A204.1 (cell line): ENCODE measurements around the gene CNN1.
"Not testable (repeated sequence)": the region's sequence is repeated elsewhere in the genome, so short reads cannot be mapped to it uniquely, and the experiment has no call there.

Source experiments
- FAIRE-seq: peaks from 2 replicates; lab custom pipeline; 2012; peaks lifted over from hg19 to GRCh38; lab: Jason Lieb, UNC

CNN1 gene

DNA sequence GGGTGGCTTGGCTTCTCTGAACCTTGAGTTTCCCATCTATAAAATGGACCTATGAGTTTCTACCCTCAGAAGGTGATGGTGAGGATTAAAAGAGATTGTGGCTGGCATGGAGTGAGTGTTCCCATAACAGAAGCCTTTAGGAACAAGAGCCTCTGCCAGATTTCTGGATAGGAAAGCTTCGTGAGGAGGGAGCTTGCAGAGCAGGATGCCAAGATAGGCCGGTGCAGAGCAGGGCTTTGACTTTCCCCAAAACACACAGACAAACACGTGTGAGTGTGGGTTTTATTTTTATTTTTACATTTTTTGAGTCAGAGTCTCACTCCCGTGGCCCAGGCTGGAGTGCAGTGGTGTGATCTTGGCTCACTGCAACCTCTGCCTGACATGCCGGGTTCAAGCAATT, 3.7 kb upstream of the CNN1 start:
- no peak for FAIRE-seq

GRCh38 chr19:11535792-11536595, 2.7 kb upstream of the CNN1 start:
- no peak for FAIRE-seq

DNA sequence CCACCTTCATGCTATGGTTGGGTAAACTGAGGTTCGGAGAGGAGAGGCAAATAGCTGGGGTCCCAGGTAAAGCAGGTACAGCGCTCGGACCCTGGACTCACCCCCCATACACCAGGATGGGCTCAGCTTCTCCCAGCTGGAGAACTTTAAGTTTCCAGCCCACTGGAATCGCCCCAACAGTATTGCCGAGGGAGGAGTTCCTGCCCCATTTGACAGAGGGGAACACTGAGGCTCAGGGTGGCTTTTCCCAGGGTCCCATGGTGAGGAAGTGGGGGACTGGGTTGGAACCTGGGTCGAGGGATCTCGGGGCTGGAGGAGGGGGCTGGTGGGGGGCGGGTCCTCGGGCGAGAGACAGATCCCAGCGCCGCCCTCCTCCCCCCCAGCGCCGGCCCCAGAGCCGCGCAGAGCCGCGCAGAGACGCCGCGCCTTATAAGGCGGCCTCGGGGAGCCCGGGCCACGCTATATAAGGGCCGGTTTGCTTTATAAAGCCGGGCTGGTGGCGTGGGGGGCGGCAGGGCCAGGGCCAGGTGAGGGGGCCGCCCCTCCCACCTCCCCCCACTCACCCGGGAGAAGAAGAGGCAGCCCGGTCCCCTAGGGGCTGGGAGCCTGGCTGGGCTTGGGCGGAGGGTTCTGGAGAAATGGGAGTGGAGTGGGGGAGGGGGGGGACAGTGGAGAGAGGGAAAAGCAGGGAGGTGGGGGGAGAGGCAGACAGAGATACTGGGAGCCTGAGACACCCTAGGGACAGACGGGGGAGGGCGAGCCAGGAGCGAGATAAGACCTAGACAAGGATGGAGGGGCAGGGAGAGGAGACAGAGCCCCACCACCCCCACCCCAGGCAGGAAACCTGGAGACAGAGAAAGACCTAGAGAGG, 1.1 kb downstream of the CNN1 start:
- FAIRE-seq = no peak

DNA sequence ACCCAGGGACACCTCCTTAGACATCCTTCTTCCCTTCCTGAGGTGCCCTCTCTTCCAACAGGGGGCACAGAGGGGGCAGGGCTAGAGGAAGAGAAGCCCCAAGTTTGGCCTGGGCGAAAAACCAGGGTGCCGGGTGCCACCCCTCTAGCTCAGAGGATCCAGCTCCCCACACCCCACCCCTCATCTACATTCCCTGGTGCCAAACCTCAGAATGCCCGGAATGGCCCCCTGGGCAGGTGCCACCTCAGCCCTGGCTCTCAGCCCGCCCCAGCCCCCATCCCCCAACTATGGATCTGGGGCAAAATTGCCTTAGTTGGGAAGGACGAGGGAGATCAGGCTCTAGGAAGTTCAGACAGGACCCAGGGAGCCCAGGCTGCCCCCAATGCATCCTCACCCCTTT, 2.0 kb downstream of the CNN1 start:
- no peak for FAIRE-seq

DNA sequence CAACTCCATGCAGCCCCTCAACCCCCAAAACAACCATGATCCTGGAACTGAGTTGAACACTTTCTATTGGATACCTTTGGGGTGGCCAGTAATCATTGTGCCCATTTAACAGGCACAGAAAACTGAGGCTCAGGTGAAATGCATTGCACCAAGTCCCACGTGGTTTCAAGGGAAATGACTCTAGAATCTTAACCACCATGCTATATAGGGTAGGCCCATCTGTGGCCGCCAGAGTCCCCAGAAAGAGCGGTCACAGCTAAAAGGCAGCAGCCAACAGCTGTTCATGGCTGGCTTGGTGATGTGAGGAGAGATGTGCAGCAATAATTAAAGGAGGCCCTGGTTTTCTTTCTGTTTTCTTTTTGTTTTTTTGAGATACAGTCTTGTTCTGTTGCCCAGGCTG, 2.6 kb downstream of the CNN1 start:
- FAIRE-seq = no peak

DNA sequence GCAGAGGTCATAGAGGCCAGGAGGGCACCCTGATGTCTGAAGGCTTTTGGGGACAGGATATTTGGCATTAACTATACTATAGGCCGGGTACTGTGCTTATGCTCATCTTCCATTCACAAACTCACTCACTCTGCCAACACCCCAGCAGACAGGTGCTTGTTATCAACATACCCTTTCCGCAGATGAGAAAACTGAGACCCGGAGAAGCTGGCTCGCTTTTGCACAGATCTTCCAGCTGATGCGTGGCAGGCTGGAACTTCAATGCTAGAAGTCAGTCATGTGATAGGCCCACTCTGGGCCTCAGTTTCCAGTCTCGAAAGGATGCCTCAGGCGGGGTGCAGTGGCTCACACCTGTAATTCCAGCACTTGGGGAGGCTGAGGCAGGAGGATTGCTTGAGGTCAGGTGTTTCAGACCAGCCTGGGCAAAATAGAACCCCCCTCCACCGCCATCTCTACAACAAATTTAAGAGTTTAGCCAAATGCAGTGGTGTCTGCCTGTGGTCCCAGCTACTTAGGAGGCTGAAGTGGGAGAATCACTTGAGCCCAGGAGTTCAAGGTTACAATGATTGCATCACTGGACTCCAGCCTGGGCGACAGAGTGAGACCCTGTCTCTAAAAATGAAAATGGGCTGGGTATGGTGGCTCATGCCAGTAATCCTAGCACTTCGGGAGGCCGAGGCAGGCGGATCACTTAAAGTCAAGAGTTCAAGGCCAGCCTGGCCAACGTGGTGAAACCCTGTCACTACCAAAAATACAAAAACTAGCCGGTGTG, 9.5 kb downstream of the CNN1 start:
- FAIRE-seq = no peak

DNA sequence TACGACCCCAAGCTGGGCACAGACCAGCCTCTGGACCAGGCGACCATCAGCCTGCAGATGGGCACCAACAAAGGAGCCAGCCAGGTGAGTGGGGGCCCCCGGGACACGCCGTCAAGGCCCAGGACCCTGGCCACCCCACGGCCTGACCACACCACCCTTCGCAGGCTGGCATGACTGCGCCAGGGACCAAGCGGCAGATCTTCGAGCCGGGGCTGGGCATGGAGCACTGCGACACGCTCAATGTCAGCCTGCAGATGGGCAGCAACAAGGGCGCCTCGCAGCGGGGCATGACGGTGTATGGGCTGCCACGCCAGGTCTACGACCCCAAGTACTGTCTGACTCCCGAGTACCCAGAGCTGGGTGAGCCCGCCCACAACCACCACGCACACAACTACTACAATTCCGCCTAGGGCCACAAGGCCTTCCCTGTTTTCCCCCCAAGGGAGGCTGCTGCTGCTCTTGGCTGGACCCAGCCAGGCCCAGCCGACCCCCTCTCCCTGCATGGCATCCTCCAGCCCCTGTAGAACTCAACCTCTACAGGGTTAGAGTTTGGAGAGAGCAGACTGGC, 10.8 kb downstream of the CNN1 start:
- FAIRE-seq = no peak

- FAIRE-seq = no peak
Measured at GRCh38 chr19:11550265-11550664, 11.6 kb downstream of the CNN1 start.

- no peak for FAIRE-seq
Measured at GRCh38 chr19:11551603-11552235, 13.1 kb downstream of the CNN1 start.

DNA sequence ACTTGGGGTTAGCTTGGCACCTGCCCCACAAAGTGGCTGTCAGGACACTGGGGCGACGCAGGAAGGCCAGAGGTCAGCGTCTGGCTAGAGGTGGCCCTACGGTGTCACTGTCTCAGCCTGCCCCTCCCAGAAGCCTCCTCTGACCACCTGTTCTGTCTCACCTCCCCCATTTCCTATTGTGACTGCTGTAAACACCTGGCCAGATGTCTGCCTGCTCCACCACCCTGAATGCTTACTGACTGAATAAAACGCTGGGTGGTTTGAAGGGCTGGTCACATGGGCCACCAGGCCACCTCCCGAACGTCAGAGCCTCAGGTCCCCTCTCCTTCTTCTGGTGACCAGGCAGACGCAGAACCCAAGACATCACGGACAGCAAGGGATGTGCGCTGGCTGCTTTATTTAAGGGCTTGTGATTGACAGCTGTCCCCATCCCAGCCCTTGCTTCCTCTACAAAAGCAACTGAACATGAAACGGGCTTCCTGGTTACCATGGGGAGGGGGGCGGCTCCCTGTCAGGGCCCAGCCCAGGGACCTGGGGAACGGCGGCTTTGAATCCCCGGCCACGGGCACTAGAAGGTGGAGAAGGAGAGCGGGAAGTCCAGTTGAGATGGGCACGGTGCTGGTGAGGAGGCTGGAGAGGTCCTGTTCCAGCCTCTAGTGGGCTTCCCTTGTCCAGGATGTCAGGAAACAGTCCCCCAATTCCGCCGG, 14.2 kb downstream of the CNN1 start:
- FAIRE-seq = no peak

GRCh38 chr19:11554160-11554559, 15.5 kb downstream of the CNN1 start:
- FAIRE-seq = no peak

GRCh38 chr19:11555246-11555645, 16.6 kb downstream of the CNN1 start:
- FAIRE-seq = no peak

GRCh38 chr19:11556634-11557420, 18.2 kb downstream of the CNN1 start:
- FAIRE-seq = no peak

- peak; percentile 88 for FAIRE-seq
Measured at GRCh38 chr19:11558881-11559828, 20.5 kb downstream of the CNN1 start, which contains the start of gene ELOF1. Gene ELOF1, minus strand, starts transcription at chr19:11559230. Its CDS starts 4,883 bp downstream, at chr19:11554347.

DNA sequence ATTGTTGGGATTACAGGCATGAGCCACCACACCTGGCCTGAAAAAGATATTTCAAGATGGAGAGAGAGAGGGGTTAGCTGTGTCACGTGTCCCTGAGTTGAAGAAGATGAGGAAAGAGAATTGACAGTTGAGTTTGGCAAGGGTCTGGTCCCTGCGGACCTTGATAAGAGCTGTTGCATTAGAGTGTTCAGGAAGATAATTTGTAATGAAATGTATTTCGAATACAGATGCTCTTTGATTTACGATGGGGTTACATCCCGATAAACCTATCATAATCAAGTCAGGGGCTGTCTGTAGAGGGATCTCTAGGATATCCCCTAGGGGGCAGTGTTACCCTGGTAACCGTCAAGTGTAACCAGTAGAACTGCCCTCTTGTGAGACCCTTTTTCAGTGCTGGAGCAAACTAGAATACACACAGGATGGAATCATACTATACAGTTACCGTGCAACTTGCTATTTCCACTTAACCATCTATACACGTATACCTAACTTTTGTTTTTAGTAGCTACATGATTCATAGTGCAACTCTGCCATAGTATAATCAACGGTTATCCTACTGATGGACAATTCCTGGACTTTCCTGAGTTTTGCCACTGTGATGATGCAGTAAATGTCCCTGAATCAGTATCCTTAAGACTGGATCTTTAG, 21.9 kb downstream of the CNN1 start:
- peak; percentile 73 for FAIRE-seq

DNA sequence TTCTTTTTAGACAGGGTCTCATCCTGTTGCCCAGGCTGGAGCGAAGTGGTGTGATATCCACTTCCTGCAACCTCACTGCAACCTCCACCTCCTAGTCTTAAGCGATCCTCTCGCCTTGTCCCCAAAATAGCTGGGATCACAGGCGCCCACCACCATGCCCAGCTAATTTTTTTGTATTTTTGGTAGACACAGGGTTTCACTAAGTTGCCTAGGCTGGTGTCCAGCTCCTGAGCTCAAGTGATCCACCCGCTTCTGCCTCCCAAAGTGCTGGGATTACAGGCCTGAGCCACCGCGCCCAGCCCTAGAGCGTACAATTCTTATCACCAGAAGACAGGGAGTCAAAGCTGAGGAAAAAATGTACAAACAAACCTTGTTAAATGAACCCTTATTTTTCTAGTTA, 24.9 kb downstream of the CNN1 start:
- no peak for FAIRE-seq

- not testable (repeated sequence) for FAIRE-seq
Measured at GRCh38 chr19:11564082-11564807, 25.6 kb downstream of the CNN1 start.

DNA sequence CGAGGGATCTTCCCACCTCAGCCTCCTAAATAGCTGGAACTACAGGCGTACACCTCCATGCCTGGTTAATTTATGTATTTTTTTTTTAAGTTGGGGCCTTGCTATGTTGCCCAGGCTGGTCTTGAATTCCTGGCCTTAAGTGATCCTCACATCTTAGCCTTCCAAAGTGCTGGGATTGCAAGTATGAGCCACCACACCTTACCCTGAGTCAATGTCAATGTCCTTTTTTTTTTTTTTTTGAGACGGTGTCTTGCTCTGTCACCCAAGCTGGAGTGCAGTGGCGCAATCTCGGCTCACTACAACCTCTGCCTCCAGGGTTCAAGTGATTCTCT, 27.0 kb downstream of the CNN1 start:
- FAIRE-seq = not testable (repeated sequence)
